ACHN (cell line): ENCODE data around the gene KIFAP3.
"Not testable (repeated sequence)": the region's sequence is repeated elsewhere in the genome, so short reads cannot be mapped to it uniquely, and the experiment has no call there.

Experiments used
- DNase-seq: peaks from one replicate; pipeline ENCODE4 v3.0.0-alpha.2; 2015
- in situ Hi-C: cut with HindIII; loops from 2 replicates; pipeline ENCODE4 v1.10.0; 2017; ENCODE audit warnings: low sequenced_read_pairs, low pct_ligation_motif_present, low pct_unique_long_range_greater_than_20kb

Gene KIFAP3

DNA sequence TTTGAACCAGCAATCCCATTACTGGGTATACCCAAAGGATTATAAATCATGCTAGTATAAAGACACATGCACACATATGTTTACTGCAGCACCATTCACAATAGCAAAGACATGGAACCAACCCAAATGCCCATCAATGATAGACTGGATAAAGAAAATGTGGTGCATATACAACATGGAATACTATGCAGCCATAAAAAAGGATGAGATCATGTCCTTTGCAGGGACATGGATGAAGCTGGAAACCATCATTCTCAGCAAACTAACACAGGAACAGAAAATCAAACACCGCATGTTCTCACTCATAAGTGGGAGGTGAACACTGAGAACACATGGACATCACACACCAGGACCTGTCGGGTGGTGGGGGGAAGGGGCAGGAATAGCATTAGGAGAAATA, 65.8 kb downstream of the KIFAP3 start:
- in situ Hi-C loops, DNase-seq: not testable (repeated sequence)

DNA sequence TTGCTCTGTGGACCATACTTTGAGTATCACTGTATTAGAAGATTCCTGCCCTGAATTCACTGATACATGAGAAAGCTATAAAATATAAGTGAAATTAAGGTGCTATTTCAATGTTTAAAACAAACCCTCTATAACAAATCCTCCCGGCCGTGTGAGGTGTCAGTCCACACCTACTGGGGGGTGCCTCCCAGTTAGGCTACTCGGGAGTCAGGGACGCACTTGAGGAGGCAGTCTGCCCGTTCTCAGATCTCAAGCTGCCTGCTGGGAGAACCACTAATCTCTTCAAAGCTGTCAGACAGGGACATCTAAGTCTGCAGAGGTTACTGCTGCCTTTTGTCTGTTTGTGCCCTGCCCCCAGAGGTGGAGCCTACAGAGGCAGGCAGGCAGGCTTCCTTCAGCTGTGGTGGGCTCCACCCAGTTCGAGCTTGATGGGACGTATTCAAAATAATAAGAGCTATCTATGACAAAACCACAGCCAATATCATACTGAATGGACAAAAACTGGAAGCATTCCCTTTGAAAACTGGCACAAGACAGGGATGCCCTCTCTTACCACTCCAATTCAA, 71.1 kb downstream of the KIFAP3 start:
- DNase-seq, in situ Hi-C loops: not testable (repeated sequence)

GRCh38 chr1:170001266-170001665, 73.2 kb downstream of the KIFAP3 start:
- in situ Hi-C loops = no loop called here
- DNase-seq = no peak

DNA sequence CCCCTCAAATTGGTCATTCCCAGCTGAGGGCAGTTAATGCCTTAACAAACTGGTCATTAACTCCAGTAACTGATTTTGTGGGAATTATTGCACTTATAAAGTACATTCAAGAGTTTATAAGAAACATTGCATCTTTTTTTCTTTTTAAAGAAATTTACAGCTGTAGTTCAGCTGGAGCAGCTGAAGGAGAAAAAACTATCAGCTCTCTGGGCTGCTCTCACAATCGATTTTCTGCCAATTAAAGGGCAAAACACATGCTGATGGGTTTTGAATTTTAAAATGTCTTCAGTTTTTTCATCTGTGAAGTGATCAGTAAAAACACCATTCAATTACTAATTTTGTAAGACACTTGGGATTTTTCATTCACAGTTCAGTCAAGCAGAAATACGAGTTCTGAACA, 74.7 kb downstream of the KIFAP3 start:
- DNase-seq = no peak
- in situ Hi-C loops = no loop called here

DNA sequence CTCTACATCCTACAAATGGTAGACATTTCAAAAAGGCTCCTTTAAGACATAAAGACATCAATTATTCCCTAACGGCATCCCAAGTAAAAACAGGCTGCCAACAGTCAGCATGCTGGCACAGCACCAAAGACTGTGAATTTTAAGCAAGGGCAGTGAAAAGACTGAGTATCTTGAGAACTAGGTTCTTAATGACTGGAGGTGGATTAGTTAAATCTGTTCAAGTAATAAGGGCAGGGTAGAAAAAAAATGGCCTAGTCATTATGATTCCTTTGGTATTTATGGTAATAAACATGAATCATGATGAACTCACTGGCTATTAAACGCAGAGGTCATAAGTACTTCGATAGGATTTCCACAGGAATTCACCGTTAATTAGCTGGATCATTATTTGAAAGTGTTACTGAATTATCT, 75.2 kb downstream of the KIFAP3 start:
- no peak for DNase-seq

GRCh38 chr1:169995993-169996392, 78.5 kb downstream of the KIFAP3 start:
- in situ Hi-C loops = no loop called here
- no peak for DNase-seq

More for the DNA sequence above, 75.2 kb downstream of the KIFAP3 start:
- in situ Hi-C loops = no loop called here

GRCh38 chr1:169989246-169989645, 85.2 kb downstream of the KIFAP3 start:
- in situ Hi-C loops = no loop called here
- no peak for DNase-seq

GRCh38 chr1:169985757-169986156, 88.7 kb downstream of the KIFAP3 start:
- in situ Hi-C loops = no loop called here

DNA sequence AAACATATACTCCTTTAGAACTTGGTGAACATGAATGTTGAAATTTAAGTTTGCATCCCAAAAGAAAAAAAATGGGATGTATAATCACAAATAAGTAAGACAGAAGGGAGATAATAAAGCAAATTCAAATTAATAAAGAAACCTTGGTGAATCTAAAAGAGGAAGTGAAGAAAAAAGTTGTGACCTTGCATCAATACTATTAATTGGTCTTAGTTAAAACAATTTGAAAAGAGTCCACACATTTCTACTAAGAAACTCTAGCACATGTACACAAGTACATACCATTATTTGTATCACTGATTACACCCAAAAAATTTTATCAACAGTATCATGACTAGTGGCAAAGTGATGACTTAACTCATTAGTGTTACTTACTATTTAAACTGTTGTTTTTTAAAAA, 100.4 kb downstream of the KIFAP3 start:
- in situ Hi-C loops = no loop called here

More at GRCh38 chr1:169985757-169986156, 88.7 kb downstream of the KIFAP3 start:
- no peak for DNase-seq

DNA sequence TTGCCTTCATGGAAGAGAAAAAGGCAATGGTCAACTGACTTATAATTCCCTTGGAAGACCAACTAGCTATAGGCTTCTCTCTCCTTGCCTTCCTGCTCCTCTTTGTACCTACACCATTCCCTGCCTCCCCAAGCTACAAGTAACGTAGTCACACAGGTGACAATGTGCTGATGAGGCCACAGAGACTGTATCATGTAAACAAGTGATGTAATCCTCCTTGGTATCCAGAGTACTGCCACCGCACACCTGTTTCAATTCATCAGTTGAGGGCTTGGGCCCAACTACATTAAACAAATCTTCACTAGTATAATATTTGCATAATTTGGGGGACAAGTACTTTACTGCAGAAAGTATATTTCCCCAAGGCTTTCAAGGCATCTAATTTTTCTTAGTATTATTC, 104.4 kb downstream of the KIFAP3 start:
- no peak for DNase-seq
- in situ Hi-C loops = no loop called here

More for the DNA sequence above, 100.4 kb downstream of the KIFAP3 start:
- DNase-seq = no peak

DNA sequence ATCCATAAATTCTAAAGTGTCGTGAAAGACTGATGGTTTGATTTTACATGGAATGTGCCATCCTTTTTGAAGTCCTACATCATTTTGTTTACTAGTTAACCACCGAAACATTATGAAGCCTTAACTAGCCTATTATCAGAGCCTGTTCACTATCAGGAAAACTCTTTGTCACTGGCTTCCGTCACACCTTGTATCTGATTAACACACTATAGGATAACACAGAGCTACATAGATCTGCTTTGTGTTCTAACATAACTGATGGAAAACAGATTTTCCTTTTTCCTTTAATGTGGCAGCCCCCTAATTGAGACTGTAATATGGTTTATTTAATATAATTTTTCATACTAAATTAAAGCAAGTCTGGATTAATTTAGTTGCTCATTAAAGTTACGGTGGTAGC, 106.3 kb downstream of the KIFAP3 start:
- no peak for DNase-seq
- in situ Hi-C loops = no loop called here

GRCh38 chr1:169964206-169964605, 110.3 kb downstream of the KIFAP3 start:
- no peak for DNase-seq
- in situ Hi-C loops = no loop called here

DNA sequence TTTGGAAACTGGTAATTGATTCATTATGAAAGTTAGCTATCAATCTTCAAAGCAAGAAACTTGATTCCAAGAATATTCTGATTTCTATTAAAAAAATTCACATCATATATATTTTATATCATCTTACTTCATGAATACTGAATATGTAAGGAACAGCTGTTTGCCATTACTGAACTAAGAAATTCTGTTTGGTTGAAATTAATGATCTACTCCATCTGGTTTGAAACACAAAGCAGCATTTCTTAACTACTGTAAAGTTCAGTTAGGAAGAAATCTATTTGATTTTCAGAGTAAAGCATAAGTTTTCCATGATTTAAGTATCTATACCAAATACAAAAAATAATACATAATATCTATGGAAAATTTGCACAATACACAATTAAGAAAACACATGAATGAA, 114.8 kb downstream of the KIFAP3 start:
- no peak for DNase-seq
- in situ Hi-C loops = no loop called here

DNA sequence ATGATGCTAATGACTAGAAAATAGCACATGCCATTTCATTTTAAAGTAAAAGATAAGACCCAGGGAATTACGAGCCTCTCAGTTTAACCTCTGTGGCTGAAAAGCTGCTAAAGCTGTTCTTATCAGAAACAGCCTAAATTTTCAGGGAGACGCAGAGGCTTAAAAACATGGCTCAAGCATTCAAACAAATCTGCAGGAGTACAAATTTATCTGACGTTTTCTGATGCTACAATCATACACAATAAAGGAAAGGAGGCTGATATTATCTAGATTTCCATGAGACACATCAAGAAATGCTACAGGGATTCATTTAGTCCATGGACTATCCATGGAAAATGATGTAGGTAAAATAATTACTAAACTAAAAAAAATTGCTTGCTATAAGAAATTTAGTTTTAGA, 115.5 kb downstream of the KIFAP3 start:
- in situ Hi-C loops = no loop called here
- no peak for DNase-seq

DNA sequence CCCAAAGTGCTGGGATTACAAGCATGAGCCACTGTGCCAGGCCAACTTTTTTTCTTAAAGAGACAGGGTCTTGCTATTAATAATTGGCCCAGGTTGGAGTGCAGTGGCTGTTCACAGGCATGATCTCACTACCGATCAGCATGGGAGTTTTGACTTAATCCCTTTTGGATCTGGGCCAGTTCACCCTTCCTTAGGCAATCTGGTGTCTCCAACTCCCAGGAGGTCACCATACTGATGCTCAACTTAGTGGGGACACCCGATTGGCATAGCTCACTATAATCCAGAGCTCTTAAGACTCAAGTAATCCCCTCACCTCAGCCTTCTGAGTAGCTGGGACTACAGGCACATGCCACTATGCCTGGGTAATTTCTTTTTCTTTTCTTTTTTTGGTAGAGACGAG, 116.6 kb downstream of the KIFAP3 start:
- no peak for DNase-seq
- in situ Hi-C loops = no loop called here

DNA sequence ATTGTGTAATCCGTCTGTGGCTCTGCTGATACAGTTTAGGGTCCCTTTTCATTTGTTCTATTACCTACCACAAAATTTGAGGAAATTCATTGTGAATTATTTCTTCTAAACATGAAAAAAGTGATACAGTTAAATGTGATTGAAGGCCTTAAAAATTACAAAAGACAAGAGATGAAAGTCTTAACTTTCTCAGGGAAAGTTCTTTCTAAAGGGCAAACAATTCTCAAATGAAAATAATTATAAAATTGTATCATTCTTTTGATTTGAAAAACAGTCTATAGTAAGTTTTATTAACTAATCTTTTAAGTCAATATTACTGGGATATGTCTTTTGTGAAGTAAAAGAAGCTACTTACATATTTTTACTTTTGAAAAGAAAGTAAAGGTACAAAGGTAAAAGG, 123.4 kb downstream of the KIFAP3 start:
- DNase-seq = no peak
- in situ Hi-C loops = no loop called here

- no peak for DNase-seq
- in situ Hi-C loops = no loop called here
Observed at GRCh38 chr1:169949139-169949538, 125.4 kb downstream of the KIFAP3 start.

- no peak for DNase-seq
- in situ Hi-C loops = no loop called here
Observed at GRCh38 chr1:169946206-169946605, 128.3 kb downstream of the KIFAP3 start.

GRCh38 chr1:169945181-169945580, 129.3 kb downstream of the KIFAP3 start:
- no peak for DNase-seq
- in situ Hi-C loops = no loop called here

DNA sequence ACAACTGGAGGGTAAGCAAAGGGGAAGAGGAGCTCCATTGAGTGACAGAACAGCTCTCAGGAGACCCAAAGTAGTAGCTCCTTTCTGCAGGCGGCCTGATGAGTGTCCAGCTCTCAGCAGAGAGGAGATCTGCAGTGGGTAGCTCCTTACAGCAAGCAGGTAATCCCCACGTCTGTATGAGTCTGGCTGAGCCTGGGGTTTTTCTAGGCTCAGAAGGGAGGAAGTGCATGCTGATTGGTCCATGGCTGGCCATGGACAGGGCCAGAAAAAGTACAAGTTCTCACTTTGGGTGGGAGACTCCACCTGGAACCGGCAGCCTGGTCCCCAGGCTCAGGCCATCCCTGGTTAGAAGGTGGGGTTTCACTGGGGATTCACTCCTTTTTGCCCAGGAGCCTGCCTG, 129.9 kb downstream of the KIFAP3 start:
- in situ Hi-C loops = no loop called here
- no peak for DNase-seq

- no peak for DNase-seq
- in situ Hi-C loops = no loop called here
Observed at GRCh38 chr1:169943963-169944526, 130.4 kb downstream of the KIFAP3 start.
